IMR-90 (cell line): ENCODE measurements around the gene ANXA3. TPM values are rescaled to one million over a fixed set of nuclear protein-coding genes. Genes with fewer than 3 reads are reported as not detected.

ENCODE experiments used
- ATAC-seq: fragments of 200-7000 bp; cut with Tn5 transposase; 2 replicates; pipeline ENCODE4 v1.9.1; 2020; ENCODE audit warnings: low read depth, mild to moderate bottlenecking, moderate library complexity
- BruUV-seq: library from RNA; stranded (reverse); fragments of 400-500 nt; replicated peaks from 2 replicates; lab custom pipeline; 2021; lab: Mats Ljungman, UMichigan
- CTCF ChIA-PET: fragments of 300-600 bp; formaldehyde crosslinking; extraction: SDS; loops from one replicate; lab custom pipeline; 2021; ENCODE audit warnings: antibody characterized with exemption; lab: Yijun Ruan, JAX
- POLR2A ChIA-PET: fragments of 300-600 bp; sonication (Branson Sonifier 250); formaldehyde crosslinking; loops from one replicate; lab custom pipeline; 2022; ENCODE audit warnings: antibody characterized with exemption; ENCODE audit not compliant: unreplicated experiment; lab: Charles Lee
- DNase-seq: peaks from one replicate; pipeline ENCODE4 v3.0.0; 2013
- H2AFZ ChIP-seq: replicated peaks from 2 replicates; pipeline ENCODE3; 2013; ENCODE audit warnings: low read length, mild to moderate bottlenecking; ENCODE audit not compliant: poor library complexity
- H2AK5ac ChIP-seq: 2 replicates; pipeline ENCODE4 v1.6.1; 2013; ENCODE audit warnings: low read depth, low read length, inconsistent platforms
- H2AK9ac ChIP-seq: replicated peaks from 2 replicates; pipeline ENCODE3; 2013; ENCODE audit warnings: mild to moderate bottlenecking, low read depth, low read length, moderate library complexity; ENCODE audit not compliant: poor library complexity
- H2BK120ac ChIP-seq: 2 replicates; pipeline ENCODE4 v1.6.1; 2013; ENCODE audit warnings: low read depth, low read length, inconsistent platforms
- H2BK15ac ChIP-seq: 3 replicates; pipeline ENCODE4 v1.6.1; 2013; ENCODE audit warnings: low read depth, low read length, inconsistent platforms
- H2BK20ac ChIP-seq: 2 replicates; pipeline ENCODE4 v1.6.1; 2013; ENCODE audit warnings: low read depth, mild to moderate bottlenecking, inconsistent platforms, low read length, moderate library complexity
- H2BK5ac ChIP-seq: 2 replicates; pipeline ENCODE4 v1.6.1; 2013; ENCODE audit warnings: mild to moderate bottlenecking, low read depth, low read length, inconsistent platforms; ENCODE audit not compliant: poor library complexity, severe bottlenecking
- H3K14ac ChIP-seq: replicated peaks from 2 replicates; pipeline ENCODE4 v1.6.1; 2013; ENCODE audit warnings: low read depth, low read length, inconsistent platforms
- H3K18ac ChIP-seq: 2 replicates; pipeline ENCODE4 v1.6.1; 2013; ENCODE audit warnings: low read depth, low read length, control low read depth
- H3K23ac ChIP-seq: 2 replicates; pipeline ENCODE4 v1.6.1; 2013; ENCODE audit warnings: low read depth, low read length, inconsistent platforms
- H3K27ac ChIP-seq: 2 replicates; pipeline ENCODE4 v1.5.1; 2013; ENCODE audit warnings: mild to moderate bottlenecking, control low read depth, low read length; ENCODE audit not compliant: insufficient read depth
- H3K27me3 ChIP-seq: 2 replicates; pipeline ENCODE4 v1.6.1; 2013; ENCODE audit warnings: low read length; ENCODE audit not compliant: control insufficient read depth, insufficient read depth
- H3K36me3 ChIP-seq: 2 replicates; pipeline ENCODE4 v1.6.1; 2013; ENCODE audit warnings: low read length, mixed read lengths; ENCODE audit not compliant: control insufficient read depth, insufficient read depth
- H3K4ac ChIP-seq: 2 replicates; pipeline ENCODE4 v1.6.1; 2013; ENCODE audit warnings: low read depth, low read length, inconsistent platforms
- H3K4me1 ChIP-seq: 2 replicates; pipeline ENCODE4 v1.6.1; 2013; ENCODE audit warnings: low read length, mixed read lengths; ENCODE audit not compliant: control insufficient read depth, insufficient read depth
- H3K4me2 ChIP-seq: 2 replicates; pipeline ENCODE4 v1.6.1; 2013; ENCODE audit warnings: low read depth, mild to moderate bottlenecking, control low read depth, low read length, moderate library complexity
- H3K4me3 ChIP-seq: 2 replicates; pipeline ENCODE4 v1.5.1; 2013; ENCODE audit warnings: low read depth, mild to moderate bottlenecking, control low read depth, low read length, moderate library complexity; ENCODE audit not compliant: insufficient read depth
- H3K56ac ChIP-seq: 2 replicates; pipeline ENCODE4 v1.6.1; 2013; ENCODE audit warnings: low read length, inconsistent platforms; ENCODE audit not compliant: insufficient read depth; ENCODE audit errors: extremely low read depth
- H3K79me1 ChIP-seq, 2 experiments: 2 replicates each; pipeline ENCODE4 v1.6.1; 2013; ENCODE audit warnings: low read length in 2 of 2, inconsistent platforms in 1 of 2, low read depth in 1 of 2
- H3K9ac ChIP-seq: 2 replicates; pipeline ENCODE4 v1.6.1; 2013; ENCODE audit warnings: low read depth, low read length, control low read depth
- H3K9me1 ChIP-seq: 2 replicates; pipeline ENCODE4 v1.6.1; 2013; ENCODE audit warnings: low read length, inconsistent platforms; ENCODE audit not compliant: insufficient read depth
- H3K9me3 ChIP-seq: 2 replicates; pipeline ENCODE4 v1.6.1; 2013; ENCODE audit warnings: low read length; ENCODE audit not compliant: control insufficient read depth, insufficient read depth
- H4K20me1 ChIP-seq: 2 replicates; pipeline ENCODE4 v1.6.1; 2013; ENCODE audit warnings: low read length, inconsistent platforms; ENCODE audit not compliant: insufficient read depth
- H4K5ac ChIP-seq: 2 replicates; pipeline ENCODE4 v1.6.1; 2013; ENCODE audit warnings: mild to moderate bottlenecking, low read depth, low read length, control low read depth
- H4K8ac ChIP-seq, 2 experiments: 2 replicates each; pipeline ENCODE4 v1.6.1; 2013; ENCODE audit warnings: low read depth in 2 of 2, low read length in 2 of 2, control low read depth in 1 of 2, inconsistent platforms in 1 of 2
- H4K91ac ChIP-seq: 2 replicates; pipeline ENCODE4 v1.6.1; 2013; ENCODE audit warnings: low read depth, low read length, inconsistent platforms; ENCODE audit not compliant: insufficient read depth
- FOS ChIP-seq: fragments of 150-350 bp; IDR thresholded peaks from 2 replicates; pipeline ENCODE4 v1.6.1; 2016; ENCODE audit warnings: low read depth, low read length
- MAFK ChIP-seq: IDR thresholded peaks from 2 replicates; pipeline ENCODE4 v1.6.1; 2012; ENCODE audit warnings: low read depth, low read length, improper control_type of control experiment
- MAZ ChIP-seq: IDR thresholded peaks from 2 replicates; pipeline ENCODE4 v1.6.1; 2012; ENCODE audit warnings: low read depth, mild to moderate bottlenecking, low read length, improper control_type of control experiment, moderate library complexity, borderline replicate concordance
- MXI1 ChIP-seq: IDR thresholded peaks from 2 replicates; pipeline ENCODE4 v1.6.1; 2012; ENCODE audit warnings: low read depth, mild to moderate bottlenecking, low read length, moderate library complexity, borderline replicate concordance
- SMC3 ChIP-seq: fragments of 150-350 bp; IDR thresholded peaks from 2 replicates; pipeline ENCODE4 v1.6.1; 2016; ENCODE audit warnings: low read depth, mild to moderate bottlenecking, antibody characterized with exemption, low read length, moderate library complexity
- WGBS, 2 experiments: methylation state at CpG; one replicate each; pipeline versions ENCODE4 v1.1.5 to v1.1.7; 2013; ENCODE audit warnings: missing lambda C conversion rate in 2 of 2; ENCODE audit not compliant: insufficient read length in 1 of 2; ENCODE audit errors: extremely low coverage in 2 of 2; 5-methylcytosine and 5-hydroxymethylcytosine counted together
- dilution Hi-C: fragments of 300-500 bp; cut with HindIII; formaldehyde crosslinking; loops from one replicate; pipeline ENCODE4 v1.14.3; 2018; ENCODE audit warnings: low sequenced_read_pairs; ENCODE audit not compliant: unreplicated experiment
- in situ Hi-C: fragments of 300-500 bp; cut with MboI; formaldehyde crosslinking; loops from 3 replicates; pipeline ENCODE4 v1.14.3; 2019; ENCODE audit warnings: low sequenced_read_pairs, inconsistent platforms, mixed read lengths
- intact Hi-C: fragments of 100-400 bp; cut with micrococcal nuclease; formaldehyde crosslinking; loops from 2 replicates; pipeline ENCODE4 v1.10.0; 2022
- polyA plus RNA-seq, 3 experiments: library from polyadenylated mRNA; depleted of rRNA; stranded (reverse); fragments of >200 nt; gene quantifications; 2 replicates each; pipeline ENCODE4 v1.2.3, GENCODE V29; 2012; ENCODE audit warnings: low replicate concordance in 1 of 3
- total RNA-seq: library from RNA; depleted of rRNA; stranded (reverse); fragments of >200 nt; gene quantifications from 2 replicates; pipeline ENCODE4 v1.2.3, GENCODE V29; 2012
- TF ChIP-seq, protein P1 (sequence below): conservative IDR thresholded peaks from 2 replicates; pipeline ENCODE4 v1.5.1; 2012; ENCODE audit warnings: mild to moderate bottlenecking, low read depth, low read length, improper control_type of control experiment
- TF ChIP-seq, protein P2 (sequence below): fragments of 150-350 bp; IDR thresholded peaks from 2 replicates; pipeline ENCODE4 v1.6.1; 2017; ENCODE audit warnings: mild to moderate bottlenecking, antibody characterized with exemption, low read length, low read depth

The ANXA3 gene
- total and polyA plus RNA-seq, 2 of the 4 experiments (the other 2 are of a cell fraction) = 4.2 to 5.0 TPM

DNA sequence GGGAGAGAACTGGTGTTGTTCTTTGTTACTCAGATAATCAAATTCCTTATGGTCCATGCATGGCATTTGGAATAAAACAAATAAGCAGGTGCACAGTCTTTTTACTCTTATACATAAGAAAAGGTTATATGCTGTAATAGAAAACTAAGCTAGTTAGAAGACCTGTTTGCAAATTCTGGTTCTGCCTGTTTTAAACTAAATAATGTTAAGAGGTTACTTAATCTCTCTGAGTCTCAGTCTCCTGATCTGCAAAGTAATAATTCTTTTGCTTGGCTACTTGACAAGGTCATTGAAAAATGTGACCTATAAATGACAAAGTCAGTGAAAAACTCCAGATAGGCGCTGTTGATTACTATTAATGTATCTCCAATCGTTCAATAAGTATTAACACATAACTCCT is 42.5 kb upstream of the ANXA3 start:
- no TSS peak for BruUV-seq
- Histone ChIP-seq H2AK5ac (no peak overlapping the region), H3K14ac (no peak overlapping the region), H4K8ac (no peak overlapping the region), H4K20me1 (no peaks in the 10 kb centered on the region), H3K4me2 (no peak overlapping the region), H3K9ac (no peak overlapping the region), H3K4ac (no peak overlapping the region), H2BK5ac (no peak overlapping the region), H3K4me1 (no peaks in the 10 kb centered on the region), H2AK9ac (no peak overlapping the region), H3K36me3 (no peaks in the 10 kb centered on the region), H3K4me3 (no peak overlapping the region), H2AFZ (no peak overlapping the region), H3K18ac (no peak overlapping the region), H4K5ac (no peak overlapping the region), H4K91ac (no peak overlapping the region), H3K56ac (no peak overlapping the region), H3K9me1 (no peaks in the 10 kb centered on the region), H2BK20ac (no peak overlapping the region), H3K79me1 (no peaks in the 10 kb centered on the region), H3K27me3 (peaks cover 4% of the 10 kb centered on the region; the same call in 1 of the 2 replicates), H3K27ac (no peak overlapping the region), H3K9me3 (no peaks in the 10 kb centered on the region), H3K23ac (no peak overlapping the region), H2BK120ac (no peak overlapping the region), H2BK15ac (no peak overlapping the region)
- no CpG with 5 or more reads among the region's 2 CpGs for WGBS, 2 experiments
- ATAC-seq (no peak), DNase-seq (no peak)
- ChIA-PET POLR2A (no interaction called here), CTCF (interaction anchor here (1.0 kb wide), 1 partner anchor 21 kb away, joined by 3 read pairs; no protein-coding TSS in a partner anchor)
- dilution Hi-C loops (no loop called here), intact Hi-C loops (no loop called here), in situ Hi-C loops (no loop called here)
- TF ChIP-seq SMC3 (no peak), MAZ (no peak), FOS (no peak), MXI1 (no peak), MAFK (no peak)
- TF ChIP-seq, protein P1, sequence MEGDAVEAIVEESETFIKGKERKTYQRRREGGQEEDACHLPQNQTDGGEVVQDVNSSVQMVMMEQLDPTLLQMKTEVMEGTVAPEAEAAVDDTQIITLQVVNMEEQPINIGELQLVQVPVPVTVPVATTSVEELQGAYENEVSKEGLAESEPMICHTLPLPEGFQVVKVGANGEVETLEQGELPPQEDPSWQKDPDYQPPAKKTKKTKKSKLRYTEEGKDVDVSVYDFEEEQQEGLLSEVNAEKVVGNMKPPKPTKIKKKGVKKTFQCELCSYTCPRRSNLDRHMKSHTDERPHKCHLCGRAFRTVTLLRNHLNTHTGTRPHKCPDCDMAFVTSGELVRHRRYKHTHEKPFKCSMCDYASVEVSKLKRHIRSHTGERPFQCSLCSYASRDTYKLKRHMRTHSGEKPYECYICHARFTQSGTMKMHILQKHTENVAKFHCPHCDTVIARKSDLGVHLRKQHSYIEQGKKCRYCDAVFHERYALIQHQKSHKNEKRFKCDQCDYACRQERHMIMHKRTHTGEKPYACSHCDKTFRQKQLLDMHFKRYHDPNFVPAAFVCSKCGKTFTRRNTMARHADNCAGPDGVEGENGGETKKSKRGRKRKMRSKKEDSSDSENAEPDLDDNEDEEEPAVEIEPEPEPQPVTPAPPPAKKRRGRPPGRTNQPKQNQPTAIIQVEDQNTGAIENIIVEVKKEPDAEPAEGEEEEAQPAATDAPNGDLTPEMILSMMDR = no peak
- TF ChIP-seq, protein P2, sequence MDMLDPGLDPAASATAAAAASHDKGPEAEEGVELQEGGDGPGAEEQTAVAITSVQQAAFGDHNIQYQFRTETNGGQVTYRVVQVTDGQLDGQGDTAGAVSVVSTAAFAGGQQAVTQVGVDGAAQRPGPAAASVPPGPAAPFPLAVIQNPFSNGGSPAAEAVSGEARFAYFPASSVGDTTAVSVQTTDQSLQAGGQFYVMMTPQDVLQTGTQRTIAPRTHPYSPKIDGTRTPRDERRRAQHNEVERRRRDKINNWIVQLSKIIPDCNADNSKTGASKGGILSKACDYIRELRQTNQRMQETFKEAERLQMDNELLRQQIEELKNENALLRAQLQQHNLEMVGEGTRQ = no peak
